Head of caudate nucleus (tissue), 42 donors: Measurements from ENCODE around the gene FMR1.
A peak's percentile ranks its signal among the peaks of the same experiment; 100 is the strongest.

ENCODE experiments used
- DNase-seq, 42 donors: peaks; one replicate each; pipeline versions ENCODE4 v3.0.0 to v3.0.0-alpha.2; 2020 to 2021; ENCODE audit warnings: mixed read lengths in 7 of 42
- intact Hi-C: fragments of 100-400 bp; cut with DNase I; formaldehyde crosslinking; loops from one replicate; pipeline ENCODE4 v1.15.0; 2022

The FMR1 gene

GRCh38 chrX:147912093-147912801 is 528 bp downstream of the FMR1 start:
- intact Hi-C loops, result no loop called here
- peak in 40 of 42 donors; percentile 5 to 63 (median 24) for DNase-seq

- no peak for DNase-seq
- intact Hi-C loops, result no loop called here
Measured at GRCh38 chrX:147913570-147913969, 1.9 kb downstream of the FMR1 start.

- DNase-seq, result no peak
- intact Hi-C loops, result no loop called here
Measured at GRCh38 chrX:147914591-147914990, 2.9 kb downstream of the FMR1 start.

- DNase-seq, result no peak
- intact Hi-C loops, result no loop called here
Measured at GRCh38 chrX:147916375-147916968, 4.8 kb downstream of the FMR1 start.

GRCh38 chrX:147917700-147918695 is 6.3 kb downstream of the FMR1 start:
- DNase-seq, result no peak
- intact Hi-C loops, result no loop called here

GRCh38 chrX:147920161-147920666 is 8.5 kb downstream of the FMR1 start:
- intact Hi-C loops, result no loop called here
- DNase-seq, result no peak

GRCh38 chrX:147923605-147924004 is 11.9 kb downstream of the FMR1 start:
- intact Hi-C loops, result no loop called here
- DNase-seq, result no peak

- intact Hi-C loops, result no loop called here
- DNase-seq, result no peak
Measured at GRCh38 chrX:147927256-147927655, 15.5 kb downstream of the FMR1 start.

- intact Hi-C loops, result no loop called here
- DNase-seq, result no peak
Measured at GRCh38 chrX:147933815-147934214, 22.1 kb downstream of the FMR1 start.

- intact Hi-C loops, result no loop called here
- no peak for DNase-seq
Measured at GRCh38 chrX:147935156-147935758, 23.5 kb downstream of the FMR1 start.

GRCh38 chrX:147945286-147945685 is 33.6 kb downstream of the FMR1 start:
- intact Hi-C loops, result no loop called here
- DNase-seq, result no peak

- intact Hi-C loops, result no loop called here
- DNase-seq, result no peak
Measured at GRCh38 chrX:147948531-147948930, 36.8 kb downstream of the FMR1 start.

GRCh38 chrX:147950352-147950751 is 38.6 kb downstream of the FMR1 start:
- intact Hi-C loops, result no loop called here
- no peak for DNase-seq

- peak in 6 of 42 donors; percentile 1 to 23 (median 11) for DNase-seq
Measured at GRCh38 chrX:147953976-147954375, 42.3 kb downstream of the FMR1 start.

GRCh38 chrX:147957291-147957690 is 45.6 kb downstream of the FMR1 start:
- DNase-seq, result no peak
- intact Hi-C loops, result no loop called here

More at GRCh38 chrX:147953976-147954375, 42.3 kb downstream of the FMR1 start:
- intact Hi-C loops, result no loop called here

- DNase-seq, result no peak
- intact Hi-C loops, result no loop called here
Measured at GRCh38 chrX:147958291-147958690, 46.6 kb downstream of the FMR1 start.

GRCh38 chrX:147960722-147961121 is 49.0 kb downstream of the FMR1 start:
- DNase-seq, result no peak
- intact Hi-C loops, result no loop called here

- intact Hi-C loops, result no loop called here
- no peak for DNase-seq
Measured at GRCh38 chrX:147962476-147962875, 50.8 kb downstream of the FMR1 start.

GRCh38 chrX:147978931-147979330 is 67.2 kb downstream of the FMR1 start:
- intact Hi-C loops, result no loop called here
- no peak for DNase-seq
